Measurements from ENCODE around the gene ABTB1.

ABTB1 gene

GRCh38 chr3:127672429-127673190 lies at the start of gene ABTB1 (continued):
- no peak for TF ChIP-seq CTCF (tag by site-specific recombination; IDR thresholded peaks at IDR 0.05)
- TF ChIP-seq, protein P1, sequence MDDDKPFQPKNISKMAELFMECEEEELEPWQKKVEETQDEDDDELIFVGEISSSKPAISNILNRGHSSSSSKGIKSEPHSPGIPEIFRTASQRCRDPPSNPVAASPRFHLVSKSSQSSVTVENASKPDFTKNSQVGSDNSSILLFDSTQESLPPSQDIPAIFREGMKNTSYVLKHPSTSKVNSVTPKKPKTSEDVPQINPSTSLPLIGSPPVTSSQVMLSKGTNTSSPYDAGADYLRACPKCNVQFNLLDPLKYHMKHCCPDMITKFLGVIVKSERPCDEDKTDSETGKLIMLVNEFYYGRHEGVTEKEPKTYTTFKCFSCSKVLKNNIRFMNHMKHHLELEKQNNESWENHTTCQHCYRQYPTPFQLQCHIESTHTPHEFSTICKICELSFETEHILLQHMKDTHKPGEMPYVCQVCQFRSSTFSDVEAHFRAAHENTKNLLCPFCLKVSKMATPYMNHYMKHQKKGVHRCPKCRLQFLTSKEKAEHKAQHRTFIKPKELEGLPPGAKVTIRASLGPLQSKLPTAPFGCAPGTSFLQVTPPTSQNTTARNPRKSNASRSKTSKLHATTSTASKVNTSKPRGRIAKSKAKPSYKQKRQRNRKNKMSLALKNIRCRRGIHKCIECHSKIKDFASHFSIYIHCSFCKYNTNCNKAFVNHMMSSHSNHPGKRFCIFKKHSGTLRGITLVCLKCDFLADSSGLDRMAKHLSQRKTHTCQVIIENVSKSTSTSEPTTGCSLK (tag by site-specific recombination; IDR thresholded peaks at IDR 0.05) = no peak
- TF ChIP-seq ZNF10 (tag by site-specific recombination; IDR thresholded peaks at IDR 0.05) = no peak
- TF ChIP-seq, protein P2, sequence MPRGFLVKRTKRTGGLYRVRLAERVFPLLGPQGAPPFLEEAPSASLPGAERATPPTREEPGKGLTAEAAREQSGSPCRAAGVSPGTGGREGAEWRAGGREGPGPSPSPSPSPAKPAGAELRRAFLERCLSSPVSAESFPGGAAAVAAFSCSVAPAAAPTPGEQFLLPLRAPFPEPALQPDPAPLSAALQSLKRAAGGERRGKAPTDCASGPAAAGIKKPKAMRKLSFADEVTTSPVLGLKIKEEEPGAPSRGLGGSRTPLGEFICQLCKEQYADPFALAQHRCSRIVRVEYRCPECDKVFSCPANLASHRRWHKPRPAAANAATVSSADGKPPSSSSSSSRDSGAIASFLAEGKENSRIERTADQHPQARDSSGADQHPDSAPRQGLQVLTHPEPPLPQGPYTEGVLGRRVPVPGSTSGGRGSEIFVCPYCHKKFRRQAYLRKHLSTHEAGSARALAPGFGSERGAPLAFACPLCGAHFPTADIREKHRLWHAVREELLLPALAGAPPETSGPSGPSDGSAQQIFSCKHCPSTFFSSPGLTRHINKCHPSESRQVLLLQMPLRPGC (tag by site-specific recombination; IDR thresholded peaks at IDR 0.05) = no peak
- TF ChIP-seq, protein P3, sequence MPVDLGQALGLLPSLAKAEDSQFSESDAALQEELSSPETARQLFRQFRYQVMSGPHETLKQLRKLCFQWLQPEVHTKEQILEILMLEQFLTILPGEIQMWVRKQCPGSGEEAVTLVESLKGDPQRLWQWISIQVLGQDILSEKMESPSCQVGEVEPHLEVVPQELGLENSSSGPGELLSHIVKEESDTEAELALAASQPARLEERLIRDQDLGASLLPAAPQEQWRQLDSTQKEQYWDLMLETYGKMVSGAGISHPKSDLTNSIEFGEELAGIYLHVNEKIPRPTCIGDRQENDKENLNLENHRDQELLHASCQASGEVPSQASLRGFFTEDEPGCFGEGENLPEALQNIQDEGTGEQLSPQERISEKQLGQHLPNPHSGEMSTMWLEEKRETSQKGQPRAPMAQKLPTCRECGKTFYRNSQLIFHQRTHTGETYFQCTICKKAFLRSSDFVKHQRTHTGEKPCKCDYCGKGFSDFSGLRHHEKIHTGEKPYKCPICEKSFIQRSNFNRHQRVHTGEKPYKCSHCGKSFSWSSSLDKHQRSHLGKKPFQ (tag by site-specific recombination; IDR thresholded peaks at IDR 0.05) = no peak
- no peak for TF ChIP-seq ZNF140 (tag by site-specific recombination; IDR thresholded peaks at IDR 0.05)
- no peak for TF ChIP-seq ZNF830 (tag by site-specific recombination; IDR thresholded peaks at IDR 0.05; ENCODE audit: low read depth)
- TF ChIP-seq ZNF112 (tag by site-specific recombination; IDR thresholded peaks at IDR 0.05) = no peak
- TF ChIP-seq ZNF529 (tag by site-specific recombination; IDR thresholded peaks at IDR 0.05; ENCODE audit: insufficient replicate concordance) = no peak
- TF ChIP-seq SCRT2 (tag by site-specific recombination; IDR thresholded peaks at IDR 0.05) = no peak
- TF ChIP-seq ZNF514 (tag by site-specific recombination; IDR thresholded peaks at IDR 0.05) = no peak

DNA sequence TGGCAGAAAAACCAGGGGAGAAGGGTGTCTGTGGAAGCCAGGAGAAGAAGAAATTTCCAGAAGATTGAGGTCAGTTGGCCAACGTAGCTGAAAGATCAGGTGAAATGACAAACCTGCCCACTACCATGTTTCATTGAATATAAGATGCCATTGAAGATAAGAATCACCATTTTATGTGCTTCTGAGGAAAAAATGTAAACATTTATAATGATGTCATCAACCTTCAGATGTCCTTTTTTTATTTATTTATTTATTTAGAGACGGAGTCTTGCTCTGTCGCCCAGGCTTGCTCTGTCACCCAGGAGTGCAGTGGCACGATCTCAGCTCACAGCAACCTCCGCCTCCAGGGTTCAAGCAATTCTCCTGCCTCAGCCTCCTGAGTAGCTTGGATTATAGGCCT lies 48.7 kb upstream of the ABTB1 start:
- Histone ChIP-seq H3K9me3 (ENCODE audit: control insufficient read depth, insufficient read depth, low read depth, low read length) (no peaks in the 10 kb centered on the region), H3K4me1 (ENCODE audit: control insufficient read depth, insufficient read depth, low read length) (no peaks in the 10 kb centered on the region), H3K36me3 (ENCODE audit: control insufficient read depth in 2 of 2, insufficient read depth in 1 of 2, low read length in 2 of 2) (peaks cover 6 to 43% of the 10 kb centered on the region in 2 experiments; a peak in 2 of 3 replicates), H3K27ac (ENCODE audit: extremely low read depth, low read depth, low read length) (no peak overlapping the region), H3K4me3 (ENCODE audit: low read depth, low read length) (no peak overlapping the region)
- ChIA-PET POLR2A (no interaction called here), CTCF (interaction anchor here (0.6 to 1.2 kb wide), 3 partner anchors 49 to 804 kb away, joined by 3 to 4 read pairs (median 3); no protein-coding TSS in a partner anchor)
- no peak for TF ChIP-seq ZNF398 (tag by site-specific recombination; IDR thresholded peaks at IDR 0.05)
- TF ChIP-seq, protein P4, sequence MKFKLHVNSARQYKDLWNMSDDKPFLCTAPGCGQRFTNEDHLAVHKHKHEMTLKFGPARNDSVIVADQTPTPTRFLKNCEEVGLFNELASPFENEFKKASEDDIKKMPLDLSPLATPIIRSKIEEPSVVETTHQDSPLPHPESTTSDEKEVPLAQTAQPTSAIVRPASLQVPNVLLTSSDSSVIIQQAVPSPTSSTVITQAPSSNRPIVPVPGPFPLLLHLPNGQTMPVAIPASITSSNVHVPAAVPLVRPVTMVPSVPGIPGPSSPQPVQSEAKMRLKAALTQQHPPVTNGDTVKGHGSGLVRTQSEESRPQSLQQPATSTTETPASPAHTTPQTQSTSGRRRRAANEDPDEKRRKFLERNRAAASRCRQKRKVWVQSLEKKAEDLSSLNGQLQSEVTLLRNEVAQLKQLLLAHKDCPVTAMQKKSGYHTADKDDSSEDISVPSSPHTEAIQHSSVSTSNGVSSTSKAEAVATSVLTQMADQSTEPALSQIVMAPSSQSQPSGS (tag by site-specific recombination; IDR thresholded peaks at IDR 0.05; ENCODE audit: low read depth) = peak; percentile 84

Measured in HEK293 (cell line).